GM13976 (cell line): ENCODE measurements around the gene SYT9.

ENCODE experiments used
- DNase-seq: peaks from one replicate; pipeline ENCODE4 v3.0.0; 2012; ENCODE audit warnings: low spot score
- CTCF ChIP-seq: IDR thresholded peaks from 2 replicates; pipeline ENCODE4 v1.5.1; 2012; ENCODE audit warnings: borderline replicate concordance, mild to moderate bottlenecking; ENCODE audit not compliant: insufficient read depth; ENCODE audit errors: extremely low read depth, missing control alignments, control extremely low read depth
- in situ Hi-C: fragments of 300-500 bp; cut with MboI; formaldehyde crosslinking; loops from one replicate; pipeline ENCODE4 v1.12.0; 2022; ENCODE audit warnings: low sequenced_read_pairs, mixed read lengths, inconsistent platforms; ENCODE audit not compliant: unreplicated experiment

The SYT9 gene

GRCh38 chr11:7263842-7264241 is 12.1 kb downstream of the SYT9 start:
- no peak for DNase-seq
- in situ Hi-C loops = no loop called here
- TF ChIP-seq CTCF = no peak

- DNase-seq = no peak
- TF ChIP-seq CTCF = no peak
- in situ Hi-C loops = no loop called here
Measured at GRCh38 chr11:7268758-7269157, 17.1 kb downstream of the SYT9 start.

GRCh38 chr11:7270233-7270865 is 18.6 kb downstream of the SYT9 start:
- no peak for DNase-seq
- TF ChIP-seq CTCF = no peak
- in situ Hi-C loops = no loop called here

DNA sequence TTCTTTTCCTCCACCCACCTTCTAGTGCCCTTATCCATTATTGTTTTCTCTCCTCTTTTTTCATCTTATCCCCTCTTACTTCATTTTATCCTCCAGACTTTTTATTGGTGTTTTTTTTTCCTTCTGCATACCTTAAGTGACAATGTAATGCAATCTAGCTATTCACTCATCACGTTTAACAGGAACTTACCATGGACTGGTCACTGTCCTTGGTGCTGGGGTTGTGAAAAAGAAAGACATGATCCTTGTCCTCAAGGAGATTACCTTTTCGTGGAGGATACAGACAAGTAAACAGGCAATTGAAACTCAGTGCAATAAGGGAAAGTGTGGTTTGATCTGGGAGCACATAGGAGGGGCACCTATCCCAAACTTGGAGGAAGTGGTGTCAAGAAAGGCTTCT is 20.7 kb downstream of the SYT9 start:
- no peak for DNase-seq
- in situ Hi-C loops = no loop called here
- no peak for TF ChIP-seq CTCF

DNA sequence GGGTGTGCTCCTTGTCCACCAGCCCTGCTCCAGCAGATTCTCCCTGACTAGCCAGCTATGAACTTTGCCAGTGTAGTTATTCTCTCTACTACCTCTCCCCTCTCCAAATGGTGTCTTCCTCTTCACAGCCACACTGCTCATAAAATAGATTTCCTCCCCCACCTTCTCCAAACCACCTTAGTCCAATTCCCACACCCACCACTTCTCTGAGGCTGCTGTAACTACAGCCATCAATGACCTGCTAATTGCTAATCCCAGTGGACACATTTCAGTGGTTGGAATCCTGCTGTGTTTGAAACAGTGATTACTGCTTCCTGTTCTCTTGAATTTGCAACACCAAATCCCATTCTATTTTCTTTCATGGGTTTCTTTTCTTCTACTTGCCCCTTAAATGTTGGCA is 23.4 kb downstream of the SYT9 start:
- TF ChIP-seq CTCF = no peak
- DNase-seq = no peak
- in situ Hi-C loops = no loop called here

- peak; percentile 33 for TF ChIP-seq CTCF
- DNase-seq = peak; percentile 40
- in situ Hi-C loops = no loop called here
Measured at GRCh38 chr11:7278314-7278917, 26.7 kb downstream of the SYT9 start.
